ENCODE results near the gene SETD7. TPM values are rescaled to one million over a fixed set of nuclear protein-coding genes. Genes with fewer than 3 reads are reported as not detected.

SETD7 gene
- total RNA-seq, 4 donors from 2014 or later, result 38.9 to 80.6 (median 59.3) TPM

- Histone ChIP-seq H3K4me3 (no peak overlapping the region), H3K27me3 (no peaks in the 10 kb centered on the region), H3K36me3 (no peaks in the 10 kb centered on the region), H3K9me3 (no peaks in the 10 kb centered on the region), H3K27ac (no peak overlapping the region), H3K4me1 (no peaks in the 10 kb centered on the region)
- intact Hi-C loops (cut with DNase I; ENCODE audit: low total_unique reads), result no loop called here
- no peak for DNase-seq
- TF ChIP-seq POLR2A (IDR thresholded peaks at IDR 0.05) (no peak), CTCF (IDR thresholded peaks at IDR 0.05) (no peak)
Observed at GRCh38 chr4:139537292-139537691, 18.7 kb downstream of the SETD7 start.

GRCh38 chr4:139535871-139536234 is 20.2 kb downstream of the SETD7 start:
- H3K27me3 ChIP-seq, result no peaks in the 10 kb centered on the region

GRCh38 chr4:139535228-139535870 is 20.7 kb downstream of the SETD7 start:
- intact Hi-C loops (cut with DNase I; ENCODE audit: low total_unique reads), result no loop called here
- no peak overlapping the region for H3K27ac ChIP-seq
- H3K27me3 ChIP-seq, result no peaks in the 10 kb centered on the region
- no peak overlapping the region for H3K4me3 ChIP-seq
- no peaks in the 10 kb centered on the region for H3K9me3 ChIP-seq
- no peak for DNase-seq
- TF ChIP-seq POLR2A (IDR thresholded peaks at IDR 0.05) (no peak), CTCF (IDR thresholded peaks at IDR 0.05) (no peak)
- no peaks in the 10 kb centered on the region for H3K4me1 ChIP-seq
- H3K36me3 ChIP-seq, result no peaks in the 10 kb centered on the region

More at GRCh38 chr4:139535871-139536234, 20.2 kb downstream of the SETD7 start:
- Histone ChIP-seq H3K4me1 (no peaks in the 10 kb centered on the region), H3K9me3 (no peaks in the 10 kb centered on the region), H3K36me3 (no peaks in the 10 kb centered on the region), H3K4me3 (no peak overlapping the region), H3K27ac (no peak overlapping the region)
- DNase-seq, result no peak
- intact Hi-C loops (cut with DNase I; ENCODE audit: low total_unique reads), result no loop called here
- no peak for TF ChIP-seq POLR2A (IDR thresholded peaks at IDR 0.05)
- TF ChIP-seq CTCF (IDR thresholded peaks at IDR 0.05), result no peak

- H3K36me3 ChIP-seq, result no peaks in the 10 kb centered on the region
- H3K4me3 ChIP-seq, result no peak overlapping the region
- H3K9me3 ChIP-seq, result no peaks in the 10 kb centered on the region
- DNase-seq, result no peak
- intact Hi-C loops (cut with DNase I; ENCODE audit: low total_unique reads), result no loop called here
- TF ChIP-seq CTCF (IDR thresholded peaks at IDR 0.05) (no peak), POLR2A (IDR thresholded peaks at IDR 0.05) (no peak)
- H3K27me3 ChIP-seq, result no peaks in the 10 kb centered on the region
- no peak overlapping the region for H3K27ac ChIP-seq
- no peaks in the 10 kb centered on the region for H3K4me1 ChIP-seq
Observed at GRCh38 chr4:139534287-139534950, 21.6 kb downstream of the SETD7 start.

- DNase-seq, result no peak
- intact Hi-C loops (cut with DNase I; ENCODE audit: low total_unique reads), result no loop called here
Observed at GRCh38 chr4:139533511-139533910, 22.5 kb downstream of the SETD7 start.

More at GRCh38 chr4:139533511-139533910, 22.5 kb downstream of the SETD7 start:
- Histone ChIP-seq H3K4me3 (no peak overlapping the region), H3K27ac (no peak overlapping the region), H3K9me3 (no peaks in the 10 kb centered on the region), H3K36me3 (no peaks in the 10 kb centered on the region), H3K27me3 (no peaks in the 10 kb centered on the region), H3K4me1 (no peaks in the 10 kb centered on the region)
- TF ChIP-seq CTCF (IDR thresholded peaks at IDR 0.05) (no peak), POLR2A (IDR thresholded peaks at IDR 0.05) (no peak)
